SK-N-MC (cell line): ENCODE measurements around the gene BAIAP2L1.

Experiments used
- EZH2 ChIP-seq: fragments of 200-600 bp; sonication (generic); IDR thresholded peaks from one replicate; pipeline ENCODE4 v1.6.1; 2017; ENCODE audit warnings: antibody characterized with exemption
- FOXP2 ChIP-seq: optimal IDR thresholded peaks from 2 replicates; pipeline ENCODE3; 2011; ENCODE audit warnings: mild to moderate bottlenecking, moderate library complexity; ENCODE audit not compliant: insufficient read depth; ENCODE audit errors: extremely low read length, control extremely low read depth
- POLR2AphosphoS5 ChIP-seq: IDR thresholded peaks from 2 replicates; pipeline ENCODE4 v1.6.1; 2012; ENCODE audit warnings: mild to moderate bottlenecking, low read depth, low read length, borderline replicate concordance

DNA sequence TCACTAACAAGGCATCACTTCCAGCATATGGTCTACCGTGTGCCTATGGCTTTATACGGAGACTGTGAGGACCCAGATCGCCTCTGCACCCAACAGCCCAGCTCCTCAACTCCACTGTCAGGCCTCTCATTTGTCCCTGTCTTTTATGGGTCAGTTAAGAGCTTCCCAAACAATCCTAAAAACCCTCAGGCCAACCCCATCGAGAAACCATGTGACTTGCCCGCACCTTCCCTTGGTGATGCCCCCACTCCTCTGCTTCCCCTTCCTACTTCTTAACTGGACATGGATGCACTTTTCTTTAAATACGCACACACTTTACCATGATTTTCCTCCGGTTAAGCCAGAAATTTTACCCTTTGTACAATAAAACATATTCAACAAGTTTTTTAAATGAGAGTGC is 46.8 kb downstream of the BAIAP2L1 start:
- TF ChIP-seq POLR2AphosphoS5 (no peak), EZH2 (no peak), FOXP2 (no peak)
